Measurements from ENCODE around the gene CTPS1.

The CTPS1 gene

DNA sequence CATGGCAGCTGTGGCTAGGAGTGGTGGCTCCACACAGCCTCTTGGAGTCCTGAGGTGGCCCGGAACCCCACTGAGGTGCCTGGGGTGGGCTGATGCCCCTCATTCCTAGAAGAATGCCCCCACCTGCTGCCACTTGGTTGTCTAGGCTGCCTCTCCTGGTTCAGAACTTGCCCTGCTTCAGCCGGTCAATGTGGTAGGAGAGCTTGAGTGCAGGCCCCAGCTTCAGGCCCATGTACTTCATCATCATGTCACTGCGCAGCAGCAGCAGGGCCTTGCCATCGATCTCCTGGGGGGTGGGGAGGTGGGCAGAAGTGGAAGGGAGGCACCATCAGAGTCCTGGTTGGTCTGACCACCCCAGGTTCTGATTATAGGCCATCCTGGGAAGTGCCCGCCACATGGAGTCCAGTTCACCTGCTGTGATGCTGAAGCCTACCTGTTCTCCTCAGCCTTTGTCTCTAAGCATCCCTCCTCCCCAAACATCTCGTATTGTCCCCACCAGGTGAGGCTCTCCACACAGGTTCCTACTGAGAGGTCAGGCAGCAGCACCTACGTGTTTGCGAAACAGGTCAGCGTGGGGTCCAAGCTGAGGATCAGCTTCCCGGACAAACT is 48.6 kb downstream of the CTPS1 start:
- no peak for DNase-seq

DNA sequence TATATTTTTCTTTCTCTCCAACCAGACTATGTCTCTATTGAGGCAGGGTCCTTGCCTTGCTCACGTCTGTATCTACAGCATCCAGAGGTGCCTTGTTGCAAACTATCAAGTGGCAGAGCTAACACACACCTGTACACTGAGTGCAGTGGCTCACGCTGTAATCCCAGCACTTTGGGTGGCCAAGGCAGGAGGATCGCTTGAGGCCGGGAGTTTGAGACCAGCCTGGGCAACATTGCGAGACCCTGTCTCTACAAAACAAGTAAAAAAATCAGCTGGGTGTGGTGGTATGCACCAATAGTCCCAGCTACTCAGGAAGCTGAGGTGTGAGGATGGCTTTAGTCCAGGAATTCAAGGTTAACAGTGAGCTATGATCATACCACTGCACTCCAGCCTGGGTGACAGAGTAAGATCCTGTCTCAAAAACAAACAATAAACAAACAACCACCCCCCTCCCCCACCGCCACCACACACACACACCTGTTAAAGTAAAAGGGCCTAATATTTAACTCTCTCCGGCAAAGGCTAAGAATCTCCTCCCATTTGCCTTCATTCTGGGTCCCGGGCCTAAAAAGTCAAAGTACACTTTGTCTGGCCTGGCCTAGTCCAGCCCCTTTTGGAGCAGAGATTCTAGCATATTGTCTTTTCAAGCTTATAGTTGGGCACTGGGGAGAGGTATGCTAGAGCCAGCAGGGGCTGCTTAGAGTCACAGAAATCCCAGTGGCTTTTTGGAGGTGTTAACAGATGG is 51.5 kb downstream of the CTPS1 start:
- no peak for DNase-seq

DNA sequence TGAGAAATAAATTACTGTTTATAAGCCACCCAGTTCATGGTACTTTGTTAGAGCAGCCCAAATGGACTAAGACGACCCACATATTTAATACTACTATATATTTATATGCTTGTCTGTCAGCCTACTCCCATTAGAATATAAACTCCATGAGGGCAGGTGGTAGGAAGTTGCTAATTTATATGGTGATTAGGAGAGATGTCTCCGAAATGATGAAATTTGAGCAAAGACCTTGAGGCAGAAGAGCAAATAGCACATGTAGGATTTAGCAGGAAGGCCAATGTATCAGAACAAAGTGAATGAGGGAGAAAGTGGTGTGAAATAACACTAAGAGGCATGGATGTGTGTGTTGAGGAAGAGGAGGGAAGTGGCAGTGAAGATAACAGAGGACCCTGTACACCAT is 52.7 kb downstream of the CTPS1 start:
- no peak for DNase-seq

GRCh38 chr1:41033272-41033671 is 53.8 kb downstream of the CTPS1 start:
- no peak for DNase-seq

GRCh38 chr1:41037116-41037903 is 57.8 kb downstream of the CTPS1 start:
- no peak for DNase-seq

- no peak for DNase-seq
Observed at GRCh38 chr1:41038110-41038509, 58.6 kb downstream of the CTPS1 start.

DNA sequence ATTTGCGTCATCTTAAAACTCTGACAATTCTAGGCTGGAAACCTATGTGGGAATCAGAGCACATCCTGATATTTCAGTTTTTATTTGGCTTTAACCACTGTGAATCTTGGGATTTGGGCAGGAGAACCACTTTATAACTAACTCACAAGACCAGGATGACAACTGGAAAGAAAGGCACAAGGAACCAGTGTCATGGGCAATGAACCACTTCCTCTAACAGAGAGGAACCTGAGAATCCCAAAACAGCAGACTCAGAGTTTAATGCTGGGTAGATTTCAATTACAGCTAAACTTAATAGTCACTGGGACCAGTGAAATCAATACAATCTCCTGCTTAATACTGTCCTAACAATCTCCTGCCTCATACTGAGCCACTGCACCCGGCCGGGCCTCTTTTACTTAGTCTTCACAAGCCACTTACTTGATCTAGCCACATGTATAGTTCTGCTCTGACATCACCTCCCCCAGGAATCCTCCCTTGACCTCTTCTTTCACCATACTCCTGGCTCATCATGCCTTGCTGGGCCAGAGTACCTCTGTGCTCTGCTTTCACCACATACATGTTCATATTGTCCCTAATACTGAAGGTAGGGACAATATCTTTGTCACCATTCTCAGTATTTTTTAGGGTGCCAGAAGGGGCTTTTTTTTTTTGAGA is 62.2 kb downstream of the CTPS1 start:
- no peak for DNase-seq

DNA sequence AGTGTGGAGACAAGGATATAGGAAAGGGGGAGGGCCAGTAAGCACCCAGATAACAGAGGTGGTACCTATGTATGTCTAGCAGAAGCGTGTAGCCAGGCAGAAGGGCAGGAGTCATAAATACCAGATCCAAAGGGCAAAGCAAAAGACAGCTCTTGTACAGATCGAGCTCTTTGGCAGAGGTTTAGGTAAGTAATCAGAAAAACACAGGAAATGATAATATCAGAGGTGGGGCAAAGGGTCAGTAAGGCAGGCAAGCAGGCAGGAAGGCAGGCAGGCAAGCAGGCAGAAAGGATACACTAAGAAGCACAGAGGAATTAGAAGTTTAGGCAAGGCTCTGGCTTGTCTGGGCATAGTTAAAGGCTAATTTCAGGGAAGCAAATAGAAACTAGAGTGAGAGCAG is 64.7 kb downstream of the CTPS1 start:
- DNase-seq: no peak

- no peak for DNase-seq
Observed at GRCh38 chr1:41045740-41046139, 66.2 kb downstream of the CTPS1 start.

DNA sequence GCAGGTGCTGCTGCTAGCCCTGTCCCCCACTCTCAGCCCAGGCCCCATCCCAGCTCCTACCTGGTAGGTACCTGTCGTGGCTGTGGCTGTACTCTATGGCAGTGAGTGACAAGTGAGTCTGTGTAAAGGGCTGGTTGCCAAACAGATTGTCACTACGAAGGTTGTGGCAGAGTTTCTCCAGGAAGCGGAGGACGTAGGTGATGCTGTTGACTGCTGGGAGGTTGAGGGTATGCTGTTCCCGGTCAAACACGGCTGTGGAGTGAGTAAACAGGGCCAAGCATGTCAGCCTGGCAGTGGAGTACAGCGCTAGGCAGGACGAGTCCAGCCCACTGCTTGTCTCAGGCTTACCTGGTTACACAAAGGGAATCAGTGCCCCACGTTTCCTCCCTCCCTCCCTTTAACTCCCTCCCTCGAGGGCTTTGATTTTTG is 66.9 kb downstream of the CTPS1 start:
- no peak for DNase-seq

GRCh38 chr1:41048540-41048939 is 69.0 kb downstream of the CTPS1 start:
- DNase-seq: no peak

GRCh38 chr1:41051022-41051421 is 71.5 kb downstream of the CTPS1 start:
- DNase-seq: no peak

GRCh38 chr1:41053316-41053715 is 73.8 kb downstream of the CTPS1 start:
- DNase-seq: no peak

- DNase-seq: no peak
Observed at GRCh38 chr1:41056907-41057306, 77.4 kb downstream of the CTPS1 start.
